ENCODE data around the gene KCNG2.

KCNG2 gene

DNA sequence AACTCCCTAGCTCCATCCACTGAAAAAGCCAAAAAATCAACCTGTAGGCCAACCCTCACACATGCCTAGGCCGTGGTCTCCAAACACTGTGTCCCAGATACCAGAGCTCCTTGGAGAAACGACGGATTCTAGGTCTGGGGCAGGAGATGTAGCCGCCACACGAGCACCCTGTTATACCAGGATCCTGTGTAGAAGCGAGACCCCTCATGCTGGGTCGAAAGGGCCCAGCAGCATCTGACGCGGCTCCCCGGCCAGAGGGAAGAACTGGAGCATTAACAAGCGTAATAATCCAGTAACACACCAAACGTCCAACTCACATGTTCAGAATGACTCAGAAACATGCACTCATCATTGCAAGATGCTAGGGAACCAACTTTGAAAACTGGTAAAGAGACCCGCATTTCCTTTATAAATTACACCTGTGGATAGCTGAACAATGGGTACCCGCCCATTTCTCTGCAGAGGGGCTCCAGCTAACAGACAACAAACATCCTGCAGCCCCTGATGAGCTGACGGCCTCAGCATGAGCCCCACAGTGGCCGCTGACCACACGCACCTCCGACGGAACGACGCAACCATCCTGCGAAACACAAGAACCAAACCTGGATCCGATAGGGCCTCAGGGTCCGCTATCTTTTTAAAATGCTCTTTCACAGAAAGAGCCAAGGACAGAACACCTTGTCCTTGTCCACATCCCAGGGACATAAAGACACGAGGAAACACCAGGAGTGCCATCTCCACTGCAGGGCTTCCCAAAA lies 139.5 kb downstream of the KCNG2 start:
- Histone ChIP-seq H4K20me1 (ENCODE audit: insufficient read depth, low read length, poor library complexity, severe bottlenecking) (no peaks in the 10 kb centered on the region), H3K79me2 (ENCODE audit: insufficient read depth, low read length) (peaks cover 45% of the 10 kb centered on the region; the same call in 1 of the 2 replicates), H3K4me2 (ENCODE audit: low read depth, low read length, poor library complexity, severe bottlenecking) (no peak overlapping the region), H3K4me1 (ENCODE audit: insufficient read depth, low read length, poor library complexity, severe bottlenecking) (no peaks in the 10 kb centered on the region), H3F3A (ENCODE audit: low read depth) (no peaks in the 10 kb centered on the region), H3K27me3 (ENCODE audit: insufficient read depth, low read length, poor library complexity, severe bottlenecking) (no peaks in the 10 kb centered on the region), H3K9ac (ENCODE audit: low read depth, low read length, poor library complexity, severe bottlenecking) (no peak overlapping the region), H3K4me3 (ENCODE audit: low read length, poor library complexity, severe bottlenecking) (no peak overlapping the region), H3K9me3 (ENCODE audit: insufficient read depth, low read depth, low read length) (0 out of 2 replicates have a peak, but pooled peaks cover 2% of the 10 kb centered on the region), H2AFZ (ENCODE audit: low read length) (no peak overlapping the region), H3K9me2 (replicated peaks; ENCODE audit: low read depth, low read length) (no peaks in the 10 kb centered on the region), H3K36me3 (ENCODE audit: insufficient read depth, low read length) (peaks cover 52% of the 10 kb centered on the region; the same call in 1 of the 2 replicates)
- TF ChIP-seq EZH2phosphoT487 (IDR thresholded peaks at IDR 0.05; ENCODE audit: borderline replicate concordance): no peak
- TF ChIP-seq, protein P1, sequence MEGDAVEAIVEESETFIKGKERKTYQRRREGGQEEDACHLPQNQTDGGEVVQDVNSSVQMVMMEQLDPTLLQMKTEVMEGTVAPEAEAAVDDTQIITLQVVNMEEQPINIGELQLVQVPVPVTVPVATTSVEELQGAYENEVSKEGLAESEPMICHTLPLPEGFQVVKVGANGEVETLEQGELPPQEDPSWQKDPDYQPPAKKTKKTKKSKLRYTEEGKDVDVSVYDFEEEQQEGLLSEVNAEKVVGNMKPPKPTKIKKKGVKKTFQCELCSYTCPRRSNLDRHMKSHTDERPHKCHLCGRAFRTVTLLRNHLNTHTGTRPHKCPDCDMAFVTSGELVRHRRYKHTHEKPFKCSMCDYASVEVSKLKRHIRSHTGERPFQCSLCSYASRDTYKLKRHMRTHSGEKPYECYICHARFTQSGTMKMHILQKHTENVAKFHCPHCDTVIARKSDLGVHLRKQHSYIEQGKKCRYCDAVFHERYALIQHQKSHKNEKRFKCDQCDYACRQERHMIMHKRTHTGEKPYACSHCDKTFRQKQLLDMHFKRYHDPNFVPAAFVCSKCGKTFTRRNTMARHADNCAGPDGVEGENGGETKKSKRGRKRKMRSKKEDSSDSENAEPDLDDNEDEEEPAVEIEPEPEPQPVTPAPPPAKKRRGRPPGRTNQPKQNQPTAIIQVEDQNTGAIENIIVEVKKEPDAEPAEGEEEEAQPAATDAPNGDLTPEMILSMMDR (conservative IDR thresholded peaks at IDR 0.05; ENCODE audit: low read length): no peak

DNA sequence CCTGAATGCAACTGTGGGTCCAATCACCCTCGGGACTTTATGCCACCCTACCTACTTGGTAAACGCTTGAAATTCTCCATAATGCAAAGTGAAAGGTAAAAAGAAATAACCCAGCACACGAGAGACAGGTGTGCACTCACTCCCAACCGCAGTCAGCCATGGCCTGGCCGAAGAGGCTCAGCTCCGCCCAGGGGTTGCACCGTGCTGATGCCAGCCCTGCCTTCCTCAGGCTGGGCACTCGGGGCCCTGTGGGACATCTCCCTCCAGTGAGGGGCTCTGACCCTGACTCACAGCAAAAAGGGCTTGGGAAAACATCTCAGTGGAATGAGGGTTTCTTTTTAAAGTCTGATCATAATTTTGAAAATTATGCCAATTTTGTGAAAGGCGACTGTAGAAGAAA lies 140.5 kb downstream of the KCNG2 start:
- H3F3A ChIP-seq (ENCODE audit: low read depth): no peaks in the 10 kb centered on the region
- H3K4me2 ChIP-seq (ENCODE audit: low read depth, low read length, poor library complexity, severe bottlenecking): no peak overlapping the region
- no peak overlapping the region for H3K4me3 ChIP-seq (ENCODE audit: low read length, poor library complexity, severe bottlenecking)
- H3K36me3 ChIP-seq (ENCODE audit: insufficient read depth, low read length): peaks cover 51% of the 10 kb centered on the region; the same call in 1 of the 2 replicates
- TF ChIP-seq, protein P1 (conservative IDR thresholded peaks at IDR 0.05; ENCODE audit: low read length): no peak
- no peak for TF ChIP-seq EZH2phosphoT487 (IDR thresholded peaks at IDR 0.05; ENCODE audit: borderline replicate concordance)
- H4K20me1 ChIP-seq (ENCODE audit: insufficient read depth, low read length, poor library complexity, severe bottlenecking): no peaks in the 10 kb centered on the region
- H3K9ac ChIP-seq (ENCODE audit: low read depth, low read length, poor library complexity, severe bottlenecking): no peak overlapping the region
- no peaks in the 10 kb centered on the region for H3K27me3 ChIP-seq (ENCODE audit: insufficient read depth, low read length, poor library complexity, severe bottlenecking)
- H3K9me2 ChIP-seq (replicated peaks; ENCODE audit: low read depth, low read length): no peaks in the 10 kb centered on the region
- no peaks in the 10 kb centered on the region for H3K9me3 ChIP-seq (ENCODE audit: insufficient read depth, low read depth, low read length)
- peaks cover 45% of the 10 kb centered on the region; the same call in 1 of the 2 replicates for H3K79me2 ChIP-seq (ENCODE audit: insufficient read depth, low read length)
- no peaks in the 10 kb centered on the region for H3K4me1 ChIP-seq (ENCODE audit: insufficient read depth, low read length, poor library complexity, severe bottlenecking)
- H2AFZ ChIP-seq (ENCODE audit: low read length): no peak overlapping the region

DNA sequence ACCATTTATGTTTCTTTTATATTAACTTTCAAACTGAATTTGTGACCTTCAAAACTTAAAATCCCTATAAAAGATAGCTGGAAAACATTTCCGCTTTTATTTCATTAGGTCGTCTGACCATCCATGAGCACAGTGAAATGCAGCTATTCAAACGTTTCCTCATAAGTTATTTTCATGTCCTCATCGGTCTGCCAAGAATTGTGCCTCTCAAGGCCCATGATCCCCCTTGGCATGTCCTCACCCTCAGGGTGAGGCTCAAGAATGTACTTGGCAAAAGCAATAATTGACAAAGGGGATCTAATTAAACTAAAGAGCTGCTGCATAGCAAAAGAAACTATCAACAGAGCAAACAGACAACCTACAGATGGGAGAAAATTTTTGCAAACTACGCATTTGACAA lies 141.4 kb downstream of the KCNG2 start:
- H2AFZ ChIP-seq (ENCODE audit: low read length): no peak overlapping the region
- H3K79me2 ChIP-seq (ENCODE audit: insufficient read depth, low read length): peaks cover 44% of the 10 kb centered on the region; the same call in 1 of the 2 replicates
- H3K9ac ChIP-seq (ENCODE audit: low read depth, low read length, poor library complexity, severe bottlenecking): no peak overlapping the region
- H3K9me3 ChIP-seq (ENCODE audit: insufficient read depth, low read depth, low read length): no peaks in the 10 kb centered on the region
- H3K27me3 ChIP-seq (ENCODE audit: insufficient read depth, low read length, poor library complexity, severe bottlenecking): no peaks in the 10 kb centered on the region
- no peak overlapping the region for H3K4me3 ChIP-seq (ENCODE audit: low read length, poor library complexity, severe bottlenecking)
- H3K4me1 ChIP-seq (ENCODE audit: insufficient read depth, low read length, poor library complexity, severe bottlenecking): no peaks in the 10 kb centered on the region
- no peaks in the 10 kb centered on the region for H3F3A ChIP-seq (ENCODE audit: low read depth)
- H3K4me2 ChIP-seq (ENCODE audit: low read depth, low read length, poor library complexity, severe bottlenecking): no peak overlapping the region
- H4K20me1 ChIP-seq (ENCODE audit: insufficient read depth, low read length, poor library complexity, severe bottlenecking): no peaks in the 10 kb centered on the region
- no peaks in the 10 kb centered on the region for H3K9me2 ChIP-seq (replicated peaks; ENCODE audit: low read depth, low read length)
- TF ChIP-seq EZH2phosphoT487 (IDR thresholded peaks at IDR 0.05; ENCODE audit: borderline replicate concordance): no peak
- TF ChIP-seq, protein P1 (conservative IDR thresholded peaks at IDR 0.05; ENCODE audit: low read length): no peak
- peaks cover 46% of the 10 kb centered on the region; the same call in 1 of the 2 replicates for H3K36me3 ChIP-seq (ENCODE audit: insufficient read depth, low read length)

All from Loucy (cell line).